HS-5 (cell line): ENCODE measurements around the gene HOXA9.

Experiments
- DNase-seq: peaks from one replicate; pipeline ENCODE4 v3.0.0-alpha.2; 2012; ENCODE audit warnings: low read depth

Gene HOXA9

DNA sequence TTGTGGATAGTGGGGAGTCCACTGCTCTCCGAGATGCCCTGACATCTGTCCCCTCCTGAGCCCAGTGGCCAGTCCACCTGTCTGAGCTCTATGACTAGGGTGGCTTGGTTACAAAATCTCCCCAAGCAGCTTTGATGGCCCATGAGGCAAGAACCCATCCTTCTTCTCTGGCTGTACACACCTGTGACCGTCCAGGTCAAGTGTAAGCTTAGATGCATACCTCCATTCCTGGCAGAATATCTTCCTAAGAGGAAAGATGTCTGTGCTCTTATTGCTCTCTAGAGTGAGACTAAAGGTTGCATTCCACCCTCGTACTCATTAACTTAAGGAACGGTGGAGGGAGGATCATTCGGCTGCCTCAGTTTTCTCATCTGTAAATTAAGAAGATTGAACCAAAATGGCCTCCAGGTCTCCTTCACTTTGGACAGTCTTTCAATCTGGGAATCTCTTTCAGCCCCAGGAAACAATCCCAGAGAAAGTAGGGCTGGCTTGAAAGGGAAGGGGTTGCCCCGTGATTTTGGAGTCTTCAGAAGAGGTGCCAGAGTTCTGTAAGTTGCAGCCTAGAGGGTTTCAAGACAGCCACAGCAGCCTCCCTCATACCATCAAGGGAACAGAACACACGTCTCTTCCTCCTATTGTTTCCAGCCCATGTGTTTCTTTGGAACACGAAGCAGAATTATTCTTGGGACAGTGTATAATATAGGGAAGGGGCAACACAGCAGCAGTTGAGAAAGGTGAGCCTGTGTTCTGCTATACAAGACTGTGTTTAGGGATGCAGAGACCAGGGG lies 40.2 kb downstream of the HOXA9 start:
- no peak for DNase-seq

- no peak for DNase-seq
Measured at GRCh38 chr7:27124096-27124901, 41.0 kb downstream of the HOXA9 start.

DNA sequence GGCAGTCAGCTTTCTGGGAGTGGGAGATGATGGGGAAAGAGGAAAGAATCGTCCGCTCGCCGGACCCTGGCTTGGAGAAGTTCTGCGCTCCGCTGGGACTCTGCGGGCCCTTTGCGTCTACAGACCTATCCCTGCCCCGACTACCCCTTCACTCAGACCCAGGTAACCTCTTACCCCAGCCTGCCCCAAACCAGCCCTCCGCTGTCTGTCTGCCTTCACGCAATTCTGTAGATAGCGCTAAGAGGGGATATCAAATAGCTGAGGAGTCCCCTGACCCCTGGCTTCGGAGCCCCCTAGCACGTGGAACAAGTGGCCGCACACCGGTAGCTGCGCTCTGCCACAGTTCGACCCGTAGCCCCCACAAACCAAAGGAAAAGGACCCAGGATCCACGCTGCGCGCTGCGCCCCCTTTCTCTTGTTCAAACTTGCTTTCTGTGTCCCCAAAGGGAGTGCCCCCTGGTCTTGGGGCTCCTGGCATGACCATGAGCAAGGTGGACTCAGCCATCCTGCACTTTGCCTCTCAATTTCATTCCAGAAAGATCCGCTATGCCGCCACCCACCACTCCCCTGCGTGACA lies 41.8 kb downstream of the HOXA9 start:
- no peak for DNase-seq

DNA sequence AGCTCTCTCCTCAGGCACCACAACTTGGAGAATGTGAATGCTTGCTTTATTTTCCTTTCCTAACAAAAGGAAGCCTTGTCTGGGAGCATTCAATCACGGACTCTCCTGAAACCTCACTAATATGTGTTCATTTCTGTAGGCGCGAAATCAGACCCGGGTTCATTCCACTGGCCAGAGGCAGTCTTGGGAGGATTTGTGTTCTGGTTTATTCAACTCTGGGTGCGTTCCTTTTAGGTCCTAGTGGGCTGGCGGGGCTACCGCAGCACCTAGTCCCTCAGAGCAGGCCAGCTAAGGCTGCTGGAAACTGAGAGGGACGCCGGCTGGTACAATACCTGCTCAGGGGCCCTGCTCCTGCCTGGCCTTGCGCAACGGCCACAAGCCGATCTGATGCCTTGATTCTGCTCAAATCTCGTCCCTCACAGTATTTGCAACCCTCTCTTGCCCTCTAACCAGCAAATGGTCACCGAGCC lies 42.3 kb downstream of the HOXA9 start:
- DNase-seq = no peak

- DNase-seq = no peak
Measured at GRCh38 chr7:27122077-27122910, 43.0 kb downstream of the HOXA9 start.

GRCh38 chr7:27121684-27122076 lies 43.7 kb downstream of the HOXA9 start:
- DNase-seq = no peak

- no peak for DNase-seq
Measured at GRCh38 chr7:27119412-27119911, 45.9 kb downstream of the HOXA9 start.

GRCh38 chr7:27118580-27118979 lies 46.8 kb downstream of the HOXA9 start:
- no peak for DNase-seq

GRCh38 chr7:27117887-27118491 lies 47.3 kb downstream of the HOXA9 start:
- no peak for DNase-seq

DNA sequence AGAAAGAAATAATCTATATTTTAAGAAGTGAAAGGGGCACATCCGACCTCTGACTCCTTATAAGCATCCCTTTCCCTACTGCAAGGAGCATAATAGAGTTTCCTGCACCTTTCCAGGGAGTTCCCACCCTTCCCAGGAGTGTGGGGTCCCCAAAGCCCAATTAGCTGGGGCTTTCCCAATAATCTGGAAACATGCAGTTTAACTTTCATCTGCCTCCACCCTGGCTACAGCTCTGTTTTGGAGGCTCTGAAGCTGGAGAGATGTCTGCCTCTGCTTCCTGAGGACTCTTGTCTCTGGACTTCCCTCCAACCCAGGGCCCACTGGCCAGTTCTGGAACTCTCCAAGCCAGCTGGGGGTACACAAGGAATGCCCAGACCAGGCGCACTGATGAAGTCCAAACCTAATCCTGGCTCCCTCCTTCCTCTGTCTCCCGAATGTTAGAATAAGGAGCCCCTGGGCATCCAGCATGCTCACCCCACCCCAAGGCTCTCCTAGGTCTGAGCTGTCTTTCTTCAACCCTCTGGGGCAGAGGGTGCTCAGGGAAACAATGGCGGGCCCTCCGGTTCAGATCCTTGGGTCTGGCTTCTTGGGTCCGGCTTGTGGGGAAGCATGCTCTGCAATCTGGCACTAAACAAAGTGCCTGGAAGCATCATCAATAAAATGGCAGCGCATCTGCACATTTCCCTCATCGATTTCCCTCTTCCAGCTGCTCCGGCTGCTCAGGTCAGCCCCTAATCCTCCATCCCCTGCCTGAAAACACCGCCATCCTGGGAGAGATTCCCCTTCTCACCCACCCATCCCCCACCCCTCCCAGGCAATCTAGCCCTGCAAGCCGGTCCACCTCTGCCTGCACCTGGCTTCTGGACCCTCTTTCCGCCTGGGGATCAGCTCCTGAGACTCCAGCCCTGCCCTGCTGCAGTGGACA lies 48.1 kb downstream of the HOXA9 start:
- DNase-seq = no peak

DNA sequence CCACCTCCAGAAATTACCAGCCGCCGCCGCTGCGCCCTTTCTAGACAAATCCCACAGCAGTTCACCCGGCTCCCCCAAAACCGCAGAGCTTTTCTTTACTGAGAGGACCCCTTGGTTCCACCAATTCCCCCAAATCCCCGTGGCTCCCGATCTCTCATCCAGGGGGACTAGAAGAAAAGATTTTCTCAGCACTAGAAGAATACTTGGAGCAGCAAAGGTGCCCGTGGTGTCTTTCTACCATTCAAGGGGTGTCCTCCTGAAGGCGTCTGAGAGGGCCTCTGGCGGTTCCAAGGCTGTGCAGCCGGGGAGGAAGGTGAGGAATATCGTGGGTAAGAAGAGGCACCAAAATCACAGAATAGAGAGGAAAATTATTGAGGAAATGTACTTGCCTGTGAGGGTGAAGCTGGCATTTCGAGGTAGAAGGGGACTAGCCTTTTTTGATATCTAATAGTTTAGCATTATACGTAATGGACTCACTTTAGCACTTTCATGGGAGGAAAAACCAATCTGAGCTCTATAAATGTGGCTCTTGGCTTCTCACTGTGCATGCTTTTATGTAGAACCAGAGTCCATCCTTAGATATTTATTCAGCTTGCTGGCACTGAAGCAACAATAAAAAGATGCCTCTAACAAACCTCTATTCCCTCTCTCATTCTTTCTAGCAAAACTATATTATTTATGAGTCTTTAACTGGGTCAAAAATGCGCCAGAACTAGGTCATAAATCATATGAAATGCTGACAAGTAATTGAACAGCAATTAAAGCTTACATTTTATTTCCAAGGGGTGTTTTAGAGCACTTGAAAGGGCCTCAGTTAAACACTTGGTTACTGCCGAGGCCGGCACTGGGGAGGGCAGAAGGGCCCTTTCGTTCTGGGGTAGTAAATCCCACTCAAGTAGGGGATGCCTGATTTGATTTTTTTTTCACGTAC lies 49.0 kb downstream of the HOXA9 start:
- DNase-seq = no peak

DNA sequence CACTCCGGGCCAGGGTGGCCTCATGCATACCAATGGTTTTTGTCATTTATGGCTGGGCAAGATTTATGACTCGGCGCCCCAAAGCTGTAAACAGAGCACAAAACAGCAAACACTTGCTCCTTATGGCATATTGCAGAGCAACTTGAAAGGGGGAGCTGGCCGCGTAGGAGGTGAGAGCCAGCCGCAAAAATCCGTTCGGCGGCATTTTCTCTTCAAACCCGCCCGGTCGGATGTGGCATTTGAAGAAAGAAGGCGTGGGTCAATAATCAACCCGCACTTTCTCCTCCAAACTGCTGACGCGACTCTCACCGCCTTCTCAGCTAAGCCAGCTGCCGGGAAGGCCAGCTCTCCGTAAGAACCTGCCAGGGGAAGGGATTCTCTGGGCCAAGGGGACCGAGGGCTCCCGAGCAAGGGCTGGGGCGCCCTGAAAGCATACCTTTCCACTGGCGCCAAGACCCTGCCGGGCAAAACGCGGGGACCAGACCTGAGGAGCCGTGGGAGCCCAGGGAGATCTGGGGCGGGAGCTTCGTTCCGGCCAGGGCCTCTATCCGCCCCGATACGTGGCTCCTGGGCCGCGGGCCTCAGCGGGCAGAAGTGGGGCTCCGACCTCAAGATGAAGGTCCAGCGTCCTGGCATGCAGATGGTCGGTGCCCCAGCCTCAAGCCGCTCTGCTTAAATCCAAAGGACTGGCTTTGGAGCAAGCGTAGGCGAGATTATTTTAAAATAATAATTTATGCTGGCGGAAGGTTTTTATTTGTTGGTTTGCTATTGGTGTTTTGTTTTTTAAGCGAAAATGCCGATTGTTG lies 49.9 kb downstream of the HOXA9 start:
- DNase-seq = no peak

DNA sequence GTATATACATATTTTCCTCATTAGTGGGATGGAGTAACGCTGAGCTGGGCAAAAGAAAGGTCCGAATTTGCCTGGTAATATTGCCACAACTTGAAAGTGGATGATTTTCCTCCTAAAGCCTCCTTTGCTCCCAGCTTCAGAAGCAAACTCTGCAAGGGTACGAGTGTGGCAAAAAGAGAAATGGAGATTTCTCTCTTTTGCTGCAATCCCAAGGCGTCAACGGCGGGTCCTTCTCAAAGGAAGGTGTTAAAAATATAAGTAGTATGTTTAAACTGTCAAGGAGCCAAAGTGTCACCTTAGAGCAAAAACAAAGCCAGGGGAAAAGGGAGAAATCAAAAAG lies 50.5 kb downstream of the HOXA9 start:
- DNase-seq = no peak

DNA sequence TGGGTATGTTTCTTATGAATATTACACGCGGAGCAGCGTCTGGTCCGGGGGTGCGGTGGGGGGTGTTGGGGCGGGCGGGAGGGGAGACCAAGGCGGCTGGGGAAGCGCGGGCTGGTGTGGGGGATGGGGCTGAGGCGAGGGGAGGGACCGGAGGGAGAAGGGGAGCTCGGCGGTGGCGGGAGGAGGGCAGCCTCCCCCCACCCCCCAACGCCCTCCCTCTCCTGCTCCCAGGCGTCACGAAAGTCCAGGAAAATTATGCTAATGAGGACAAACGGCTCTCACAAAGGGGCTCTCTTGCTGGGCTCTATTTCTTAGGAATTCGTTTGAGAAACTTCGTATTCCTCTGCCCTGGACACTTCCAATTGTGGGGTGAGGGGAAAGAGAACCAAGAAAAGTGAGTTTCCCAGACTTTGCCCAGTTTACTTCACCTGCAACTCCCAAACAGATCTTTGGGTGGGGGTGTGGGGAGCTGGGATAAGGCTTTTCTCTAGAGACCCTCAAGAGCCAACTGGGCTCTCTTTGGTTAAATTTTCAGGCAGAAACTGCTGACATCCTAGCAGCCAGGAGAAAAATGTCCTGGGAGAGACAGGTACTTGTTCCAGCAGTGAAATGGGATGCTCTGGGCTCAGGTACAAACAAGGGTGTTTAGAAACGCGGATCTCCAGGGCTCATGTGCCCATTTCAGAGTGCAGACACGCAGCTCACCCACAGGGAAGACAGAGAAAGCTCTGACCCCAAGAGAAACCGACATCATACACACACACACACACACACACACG lies 51.2 kb downstream of the HOXA9 start:
- DNase-seq = no peak

DNA sequence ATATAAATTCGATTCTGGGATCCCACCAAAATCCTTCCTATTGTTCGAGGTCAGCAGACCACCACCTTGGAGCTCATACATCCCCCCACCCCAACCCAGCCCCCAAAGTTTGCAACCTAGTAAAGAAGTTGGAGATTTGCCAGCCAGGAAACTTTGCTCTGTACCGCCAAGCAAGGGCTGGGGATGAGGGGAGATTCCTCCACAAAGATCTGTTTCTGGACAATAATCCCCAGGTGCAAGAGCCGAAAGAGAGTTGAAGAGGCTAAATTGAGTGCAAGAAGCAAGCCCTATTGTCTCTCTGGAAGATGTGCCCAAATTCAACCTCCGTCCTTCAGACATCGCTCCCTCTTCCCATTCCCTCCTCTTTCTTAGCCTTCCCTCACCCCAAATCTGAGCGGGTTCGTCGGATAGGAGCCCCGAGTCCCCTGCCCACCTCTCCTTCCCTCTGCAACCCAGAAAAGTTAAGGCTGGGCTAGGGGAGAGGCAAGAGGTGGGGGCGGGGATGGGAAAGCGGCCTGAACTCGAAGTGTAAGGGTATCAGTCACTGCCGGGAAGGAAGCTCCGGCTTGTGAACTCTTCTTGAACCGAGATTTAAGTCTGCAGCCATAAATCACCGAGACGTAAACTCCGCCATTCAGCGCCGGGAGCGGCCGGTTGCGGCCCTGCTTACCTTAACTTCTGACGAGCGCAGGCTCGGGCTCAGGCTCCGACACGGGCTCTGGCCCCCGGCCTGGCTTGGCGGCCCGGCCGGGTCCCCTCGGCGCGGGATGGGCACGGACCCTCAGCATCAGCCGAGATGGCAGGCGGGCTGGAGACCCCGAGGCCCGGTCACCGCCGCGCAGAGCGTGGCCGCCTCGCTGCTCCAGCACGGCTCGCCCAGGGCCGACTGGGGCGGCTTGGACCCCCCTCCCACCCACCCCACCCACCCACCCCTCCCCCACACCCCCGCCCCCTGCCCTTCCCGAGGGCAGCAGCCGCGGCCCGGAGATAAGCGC lies 52.1 kb downstream of the HOXA9 start:
- DNase-seq = no peak
